ENCODE measurements around the gene CALN1.
"Not testable (repeated sequence)": the region's sequence is repeated elsewhere in the genome, so short reads cannot be mapped to it uniquely, and the experiment has no call there.

CALN1 gene

DNA sequence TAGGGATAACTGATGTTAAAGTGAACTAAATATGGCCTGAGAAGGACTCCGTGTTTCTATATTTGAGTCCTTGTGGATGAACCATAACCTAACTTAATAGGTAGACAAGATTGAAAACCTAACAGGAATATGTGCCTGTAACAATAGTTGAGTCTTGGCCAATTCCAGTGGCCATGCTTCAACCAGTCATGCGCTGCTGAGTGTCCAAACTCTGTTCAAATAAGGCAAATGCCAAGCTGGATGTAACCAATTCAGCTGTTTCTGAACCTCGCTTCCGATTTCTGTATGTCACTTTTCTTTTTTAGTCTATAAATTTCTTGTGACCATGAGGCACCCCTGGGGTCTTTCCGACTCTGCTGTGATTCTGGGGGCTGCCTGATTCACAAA, 672.0 kb downstream of the CALN1 start:
- no peak for DNase-seq (ENCODE audit: low read depth in 2 of 2)

DNA sequence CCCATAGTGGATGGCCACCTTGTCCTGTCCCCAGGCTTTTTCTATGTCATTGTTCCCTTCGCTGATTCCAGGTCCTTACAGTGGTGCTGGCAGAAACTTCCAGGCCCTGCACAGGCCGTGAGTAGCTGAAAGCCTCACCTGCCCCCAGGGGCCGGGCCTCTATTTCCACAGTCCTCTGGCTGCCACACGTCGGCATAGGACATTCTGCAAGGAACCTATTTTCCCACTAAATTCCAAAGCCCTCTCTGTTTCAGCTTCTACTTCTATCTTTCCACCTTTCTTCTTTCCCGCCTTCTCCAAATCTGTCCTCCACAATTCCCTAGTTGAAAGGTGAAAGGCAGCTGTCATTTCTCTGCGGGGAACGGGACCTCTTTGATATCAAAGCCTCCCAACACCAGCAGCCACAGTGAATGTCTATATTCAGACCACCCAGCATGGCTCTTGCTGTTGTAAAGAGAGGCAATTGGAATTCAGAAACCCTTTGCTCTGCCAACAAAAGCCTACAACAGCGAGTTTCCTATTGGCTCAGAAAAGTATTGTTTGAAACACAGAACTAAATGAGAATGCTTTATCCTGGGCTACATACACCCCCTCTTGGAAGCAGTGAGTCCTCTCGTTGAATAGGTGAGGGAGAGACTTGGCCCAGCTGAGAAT, 672.5 kb downstream of the CALN1 start:
- DNase-seq (ENCODE audit: low read depth in 2 of 2) = no peak

DNA sequence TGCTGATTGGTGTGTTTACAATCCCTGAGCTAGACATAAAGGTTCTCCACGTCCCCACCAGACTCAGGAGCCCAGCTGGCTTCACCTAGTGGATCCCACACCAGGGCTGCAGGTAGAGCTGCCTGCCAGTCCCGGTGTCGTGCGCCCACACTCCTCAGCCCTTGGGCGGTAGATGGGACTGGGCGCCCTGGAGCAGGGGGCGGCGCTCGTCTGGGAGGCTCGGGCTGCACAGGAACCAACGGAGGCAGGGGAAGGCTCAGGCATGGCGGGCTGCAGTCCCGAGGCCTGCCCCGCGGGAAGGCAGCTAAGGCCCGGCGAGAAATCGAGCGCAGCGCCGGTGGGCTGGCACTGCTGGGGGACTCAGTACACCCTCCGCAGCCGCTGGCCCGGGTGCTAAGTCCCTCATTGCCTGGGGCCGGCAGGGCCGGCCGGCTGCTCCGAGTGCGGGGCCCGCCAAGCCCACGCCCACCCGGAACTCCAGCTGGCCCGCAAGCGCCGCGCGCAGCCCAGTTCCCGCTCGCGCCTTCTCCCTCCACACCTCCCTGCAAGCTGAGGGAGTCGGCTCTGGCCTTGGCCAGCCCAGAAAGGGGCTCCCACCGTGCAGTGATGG, 674.1 kb downstream of the CALN1 start:
- DNase-seq (ENCODE audit: low read depth in 2 of 2) = not testable (repeated sequence)

GRCh38 chr7:71735961-71736556, 676.1 kb downstream of the CALN1 start:
- DNase-seq (ENCODE audit: low read depth in 2 of 2) = peak; percentile 5 to 11

DNA sequence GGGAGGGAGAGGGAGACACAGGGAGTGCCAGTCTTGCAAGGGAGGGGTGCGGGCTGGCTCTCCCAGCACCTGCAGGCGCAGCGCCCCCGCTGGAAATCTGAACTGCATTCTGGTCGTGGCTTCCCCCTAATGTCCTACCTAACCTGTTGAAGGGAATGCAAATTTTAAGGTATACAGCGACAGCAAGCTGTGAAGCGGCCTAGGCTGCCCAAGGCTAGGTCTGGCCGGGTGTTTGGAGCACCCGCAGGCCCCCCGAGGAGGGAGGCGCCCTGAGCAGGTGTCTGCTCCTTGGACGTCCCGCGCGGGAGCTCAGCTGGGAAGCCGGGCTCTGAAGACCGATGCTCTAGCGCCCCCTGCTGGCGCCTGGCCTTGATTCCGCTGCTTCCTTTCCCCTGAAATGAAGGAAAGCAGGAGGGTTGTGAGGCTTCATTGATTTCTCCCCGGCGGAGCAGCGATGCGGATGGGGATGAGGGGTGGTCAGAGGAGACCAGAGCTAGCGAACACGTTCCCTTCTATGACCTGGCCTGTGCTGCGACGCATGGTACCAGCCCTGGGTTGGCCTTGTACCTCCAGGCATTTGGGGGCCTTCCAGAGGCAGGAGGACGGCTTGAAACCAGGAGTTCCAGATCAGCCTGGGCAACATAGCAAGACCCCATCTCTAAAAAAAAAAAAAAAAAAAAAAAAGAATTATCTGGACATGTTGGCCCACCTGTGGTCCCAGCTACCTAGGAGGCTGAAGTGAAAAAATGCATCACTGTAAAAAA, 678.8 kb downstream of the CALN1 start:
- peak in 1 of 2 donors; percentile 27 for DNase-seq (ENCODE audit: low read depth in 2 of 2)

- DNase-seq (ENCODE audit: low read depth in 2 of 2) = no peak
These were observed 680.4 kb downstream of the CALN1 start for GRCh38 chr7:71731740-71732139.
